ENCODE results near the gene SDK1.

The SDK1 gene

DNA sequence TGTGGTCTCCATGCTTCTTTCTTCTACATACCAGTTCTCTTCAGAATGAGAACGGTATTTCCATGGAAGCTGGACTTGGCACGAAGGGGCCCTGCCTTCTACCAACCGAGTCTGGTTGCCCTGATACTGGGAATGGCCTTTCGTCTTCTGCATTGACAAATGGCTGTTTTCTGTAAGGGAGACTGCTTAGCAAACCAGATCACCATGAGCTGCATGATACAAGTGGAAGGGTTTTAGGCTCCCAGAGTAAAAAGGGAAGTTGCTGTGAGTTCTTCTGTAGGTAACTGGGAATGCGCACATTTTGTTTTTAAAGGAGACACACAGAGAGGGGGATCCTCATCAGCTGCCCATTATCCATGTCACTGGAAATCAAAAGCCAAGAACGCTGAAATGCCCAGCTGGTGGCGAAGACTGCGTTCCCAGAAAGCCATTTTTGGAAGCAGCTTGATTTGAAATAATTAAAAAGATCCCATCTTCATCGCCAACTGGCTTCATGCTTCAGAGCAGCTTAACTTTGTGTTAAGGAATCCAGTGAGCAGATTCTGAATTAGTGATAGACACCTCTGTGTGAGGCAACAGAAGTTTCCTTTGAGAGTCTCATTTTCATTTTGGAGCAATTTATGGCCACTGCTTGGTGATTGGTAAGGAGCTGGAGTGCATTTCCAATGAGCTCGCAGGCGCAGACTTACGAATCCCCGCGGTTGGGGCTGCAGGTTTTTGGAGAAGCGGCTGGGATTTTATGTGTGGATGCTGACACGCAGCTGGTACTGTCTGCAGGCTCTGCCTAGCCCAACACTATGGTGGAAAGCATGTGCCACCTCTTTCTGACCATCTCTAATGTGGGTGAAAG, 708.4 kb downstream of the SDK1 start:
- no peak for FAIRE-seq

DNA sequence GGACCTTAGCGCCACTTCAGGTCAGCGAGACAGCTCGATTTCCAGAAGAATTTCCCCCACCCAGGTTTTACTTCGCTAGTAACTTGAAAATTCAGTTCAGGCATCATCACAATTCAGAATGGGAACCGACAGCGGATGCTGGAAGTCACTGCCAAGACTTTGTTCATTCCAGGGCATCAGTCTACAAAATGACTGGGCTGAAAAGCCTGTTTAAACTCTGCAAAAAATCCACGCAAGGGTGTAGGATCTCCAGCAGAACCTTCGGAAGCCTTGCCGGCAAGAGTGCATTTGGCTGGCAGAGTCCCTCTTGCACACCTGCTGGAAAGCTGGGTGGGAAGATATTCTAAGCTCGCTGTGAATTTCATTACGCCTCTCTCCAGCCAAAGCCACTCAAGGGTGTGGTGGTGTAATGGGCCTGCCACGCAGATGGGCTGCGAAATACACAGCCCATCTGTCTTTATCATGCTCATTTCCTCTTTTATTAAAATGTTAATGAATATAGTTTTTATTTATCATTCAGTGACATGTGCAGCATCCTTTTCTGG, 709.1 kb downstream of the SDK1 start:
- no peak for FAIRE-seq

DNA sequence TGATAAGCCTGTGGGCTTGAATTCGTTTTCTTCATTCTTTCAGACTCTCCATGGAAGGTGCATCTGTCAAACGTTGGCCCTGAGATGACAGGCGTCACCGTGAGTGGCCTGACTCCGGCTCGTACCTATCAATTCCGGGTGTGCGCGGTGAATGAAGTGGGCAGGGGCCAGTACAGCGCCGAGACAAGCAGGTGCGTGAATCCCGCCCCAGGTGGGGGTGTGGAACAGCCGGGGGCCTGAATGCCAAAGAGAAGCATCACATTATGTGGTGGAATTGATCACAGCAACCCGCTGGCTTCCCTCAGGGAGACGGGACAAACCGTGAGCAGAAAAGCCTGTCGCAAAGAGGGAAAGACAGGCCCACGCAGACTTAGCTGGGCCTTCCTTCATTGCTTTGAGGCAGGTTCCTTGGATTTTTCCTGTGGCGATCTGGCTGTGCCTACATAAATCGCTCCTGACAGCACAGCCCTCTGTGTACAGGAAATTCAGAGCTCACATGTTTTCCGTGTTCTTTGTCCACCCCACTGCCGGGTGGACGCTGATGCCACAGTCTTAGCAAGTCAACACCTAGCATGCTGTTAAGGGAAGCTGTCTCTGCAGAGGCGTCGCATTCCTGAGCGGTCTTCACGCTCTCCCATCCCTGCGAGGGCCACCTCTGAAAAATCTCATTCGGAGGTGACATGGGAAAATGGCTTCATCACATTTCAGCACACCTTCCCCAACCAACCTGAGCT, 710.0 kb downstream of the SDK1 start:
- FAIRE-seq: no peak

DNA sequence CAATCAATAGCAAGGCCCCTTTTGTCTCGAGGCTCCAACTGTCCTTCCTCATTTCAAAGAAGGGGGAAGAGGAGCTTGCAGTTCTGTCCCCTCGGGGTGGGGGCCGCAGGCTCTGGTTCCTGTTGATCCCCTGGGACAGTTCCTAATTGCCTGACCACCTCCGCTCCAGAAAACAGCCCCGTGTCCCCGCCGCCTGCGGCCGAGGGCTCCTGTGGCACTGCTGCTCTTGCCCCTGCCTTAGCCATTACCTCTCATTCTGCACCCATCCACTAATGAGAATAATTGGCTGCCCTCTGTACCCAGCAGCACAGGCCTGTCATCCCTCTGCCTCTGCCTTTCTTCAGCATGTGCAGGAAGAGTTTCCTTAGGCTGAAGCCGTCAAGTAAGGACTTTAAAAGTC, 712.7 kb downstream of the SDK1 start:
- no peak for FAIRE-seq

DNA sequence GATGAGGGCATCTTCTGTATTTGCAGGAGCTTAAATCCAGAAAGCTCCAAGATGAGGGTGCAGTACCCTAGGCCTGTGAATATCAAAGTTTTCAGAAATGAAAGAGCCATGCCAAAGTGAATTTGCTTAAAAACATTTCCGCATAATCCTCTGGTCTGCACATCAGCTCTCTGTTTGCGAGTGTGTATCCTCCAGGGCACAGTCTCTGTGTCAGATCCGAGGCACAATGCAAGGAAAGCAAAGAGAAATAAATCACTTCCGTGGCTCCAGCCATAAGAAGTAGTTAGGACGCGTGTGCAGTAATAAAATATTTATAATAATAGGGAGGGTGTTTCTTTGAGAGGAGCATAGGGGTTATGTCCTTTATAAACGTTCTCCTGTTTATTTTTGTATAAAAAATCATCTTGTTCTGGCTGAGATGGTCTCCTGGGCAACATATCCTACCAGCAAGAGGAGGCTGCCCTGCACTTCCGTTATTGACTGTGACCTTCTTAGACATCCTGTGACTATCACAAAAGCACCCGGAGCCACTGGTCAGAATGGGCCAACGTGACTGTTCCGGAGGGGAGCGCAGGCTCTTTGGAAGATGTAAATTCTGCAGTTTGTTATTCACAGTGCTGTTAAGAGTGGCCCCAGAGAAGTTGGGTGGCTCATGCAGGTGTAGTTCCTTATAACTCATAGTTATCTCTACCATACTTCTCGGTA, 713.4 kb downstream of the SDK1 start:
- FAIRE-seq: no peak

DNA sequence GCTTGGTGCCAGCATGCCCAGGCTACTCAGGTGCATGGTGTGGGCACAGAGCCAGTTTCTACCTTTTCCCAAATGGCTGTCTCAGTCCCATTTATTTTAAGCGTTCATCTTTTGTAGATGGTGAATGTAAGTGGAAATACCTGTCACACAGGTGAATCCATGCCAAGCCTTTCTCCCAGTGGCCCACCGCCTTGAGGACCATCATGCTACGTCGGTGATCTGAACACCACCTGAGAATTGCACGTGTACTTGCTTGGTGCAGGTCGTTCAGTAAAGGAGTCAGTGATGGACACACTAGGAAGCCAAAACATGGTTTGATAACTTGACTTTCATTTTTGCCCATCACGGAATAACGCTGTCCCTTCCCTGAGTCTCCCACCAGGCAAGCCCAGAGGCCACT, 714.3 kb downstream of the SDK1 start:
- no peak for FAIRE-seq

DNA sequence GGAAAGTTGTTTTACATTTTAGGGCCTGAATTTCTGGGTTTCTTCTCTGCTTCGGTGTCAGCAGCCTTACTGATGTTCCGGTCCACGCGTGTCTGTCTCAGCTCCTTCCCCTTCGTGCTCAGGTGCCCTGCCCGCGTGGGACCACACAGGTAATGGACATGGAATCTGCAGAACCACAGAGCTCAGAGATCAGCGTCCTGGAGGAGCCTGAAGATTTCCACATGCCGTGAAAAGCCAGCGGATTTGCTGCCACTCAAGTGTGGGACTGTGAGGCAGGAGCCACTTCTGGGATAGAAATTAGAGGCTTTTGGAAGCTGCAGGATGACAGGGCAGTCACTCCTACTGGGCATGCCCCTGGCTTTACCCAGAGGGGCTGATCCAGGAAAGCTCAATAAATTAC, 714.9 kb downstream of the SDK1 start:
- no peak for FAIRE-seq

DNA sequence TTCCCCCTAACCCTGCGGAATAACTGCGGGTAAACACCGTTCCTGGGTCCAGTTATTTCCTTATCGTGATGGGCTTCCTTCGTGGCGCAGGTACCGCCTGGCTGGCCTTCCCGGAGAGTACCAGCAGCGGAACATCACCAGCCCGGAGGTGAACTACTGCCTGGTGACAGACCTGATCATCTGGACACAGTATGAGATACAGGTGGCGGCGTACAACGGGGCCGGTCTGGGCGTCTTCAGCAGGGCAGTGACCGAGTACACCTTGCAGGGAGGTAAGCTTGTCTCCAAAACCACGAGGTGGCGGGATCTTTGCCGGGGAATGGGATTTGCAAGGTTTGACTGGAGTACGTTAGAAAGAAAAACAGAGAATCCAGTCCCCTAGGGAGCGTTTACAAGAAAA, 716.0 kb downstream of the SDK1 start:
- FAIRE-seq: no peak

DNA sequence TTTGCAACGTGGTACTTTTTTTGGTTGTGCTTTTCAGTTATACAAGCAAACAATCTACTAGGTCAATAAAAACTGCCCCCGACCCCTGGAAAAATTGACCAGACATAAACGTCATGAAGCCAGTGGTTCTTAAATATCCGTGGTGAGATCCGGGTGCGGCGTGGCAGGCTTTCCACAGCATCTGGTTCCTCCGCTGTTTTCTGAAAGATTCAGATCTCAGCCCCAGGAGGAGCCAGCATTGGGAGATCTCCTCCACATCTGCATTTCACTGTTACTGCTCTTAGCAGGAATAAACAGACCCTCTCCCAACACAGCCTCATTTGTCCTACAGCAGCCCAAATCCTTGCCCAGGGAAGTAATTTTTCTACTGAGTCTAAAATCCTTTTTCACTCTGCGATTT, 716.7 kb downstream of the SDK1 start:
- no peak for FAIRE-seq

DNA sequence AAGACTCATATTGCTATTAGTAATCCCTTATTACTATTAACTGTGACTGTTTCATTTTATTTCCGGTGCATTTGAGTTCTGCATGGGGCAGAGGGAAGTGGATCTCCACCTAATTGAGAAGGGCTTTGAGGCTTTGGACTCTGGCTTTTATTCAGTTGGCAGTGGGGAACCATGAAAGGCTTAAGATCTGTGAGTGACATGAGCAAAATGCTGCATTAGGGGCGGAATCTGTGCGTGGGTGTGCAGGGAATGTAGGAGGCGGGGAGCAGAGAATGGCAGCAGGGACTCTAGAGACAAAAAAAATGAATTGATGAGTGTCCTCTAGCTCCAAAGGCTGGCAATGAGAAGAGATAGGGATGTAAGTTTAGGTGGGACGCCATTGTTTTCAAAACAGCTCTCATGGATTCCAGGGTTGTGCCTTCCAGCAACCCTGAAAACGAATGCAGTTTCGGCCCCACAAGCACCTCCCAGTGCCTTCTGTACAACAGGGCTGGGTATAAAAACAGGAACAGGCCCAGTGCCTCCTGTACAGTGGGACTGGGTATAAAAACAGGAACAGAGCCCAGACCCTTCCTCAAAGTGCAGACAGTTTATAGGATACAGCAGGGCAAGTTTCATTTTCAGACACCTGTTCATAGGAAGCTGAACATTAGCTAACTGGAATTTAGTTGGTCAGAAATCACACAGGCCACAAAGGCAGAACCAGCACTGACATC, 717.7 kb downstream of the SDK1 start:
- FAIRE-seq: no peak

DNA sequence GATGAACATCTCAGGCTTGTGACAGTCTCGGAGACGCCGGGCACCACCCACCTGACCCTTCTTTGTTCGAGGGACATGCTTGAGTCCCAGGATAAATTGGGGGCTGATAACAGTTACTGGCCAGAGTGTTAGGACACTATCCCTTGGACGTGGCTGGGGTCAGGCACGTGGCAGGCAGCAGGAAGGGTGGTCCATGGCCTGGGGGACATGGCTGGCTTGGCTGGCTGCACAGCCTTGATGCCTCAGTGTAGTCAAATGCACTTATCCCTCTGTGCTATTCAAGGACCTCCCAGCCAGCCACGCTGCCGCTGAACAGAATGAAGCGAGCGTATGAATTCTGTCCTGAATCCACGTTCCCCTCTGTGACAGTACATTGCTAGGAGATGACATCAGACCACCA, 719.0 kb downstream of the SDK1 start:
- FAIRE-seq: no peak

DNA sequence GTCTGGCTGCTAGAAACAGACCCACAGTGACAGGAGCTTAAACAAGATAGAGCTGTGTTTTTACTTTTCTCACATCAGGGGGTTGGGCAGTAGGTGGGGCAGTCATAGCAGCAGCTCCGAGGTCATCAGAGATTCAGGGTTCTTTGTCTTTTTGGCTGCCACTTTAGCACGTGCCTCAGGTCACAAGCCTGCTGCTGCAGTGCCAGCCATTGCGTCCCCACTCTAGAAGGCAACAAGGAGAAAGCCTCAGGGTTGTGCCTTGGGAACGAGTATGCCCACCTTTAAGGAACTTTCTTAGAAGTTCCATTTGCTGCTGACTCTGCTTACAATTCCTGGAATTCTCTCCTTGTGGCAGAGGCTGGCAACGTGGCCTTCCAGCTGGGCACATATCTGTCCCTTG, 720.4 kb downstream of the SDK1 start:
- no peak for FAIRE-seq

DNA sequence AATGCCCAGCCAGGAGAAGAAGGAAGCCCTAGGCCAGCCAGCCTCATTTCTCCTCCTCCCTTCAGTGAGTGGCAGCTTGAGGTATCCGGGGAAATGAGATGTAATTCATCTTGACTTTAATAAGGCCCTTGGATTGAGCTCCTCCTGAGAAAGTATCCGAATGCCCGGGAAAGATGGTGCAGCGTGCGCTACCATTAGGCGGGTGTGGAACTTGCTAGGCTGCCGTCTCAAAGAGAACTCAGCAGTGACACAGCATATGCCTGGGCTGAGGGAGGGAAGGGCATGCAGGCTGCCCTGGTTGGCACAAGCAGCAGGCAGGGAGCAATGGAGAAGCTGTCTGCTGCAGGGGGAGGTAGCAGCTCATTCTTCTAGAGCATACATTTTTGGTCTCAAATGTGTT, 721.2 kb downstream of the SDK1 start:
- FAIRE-seq: no peak

DNA sequence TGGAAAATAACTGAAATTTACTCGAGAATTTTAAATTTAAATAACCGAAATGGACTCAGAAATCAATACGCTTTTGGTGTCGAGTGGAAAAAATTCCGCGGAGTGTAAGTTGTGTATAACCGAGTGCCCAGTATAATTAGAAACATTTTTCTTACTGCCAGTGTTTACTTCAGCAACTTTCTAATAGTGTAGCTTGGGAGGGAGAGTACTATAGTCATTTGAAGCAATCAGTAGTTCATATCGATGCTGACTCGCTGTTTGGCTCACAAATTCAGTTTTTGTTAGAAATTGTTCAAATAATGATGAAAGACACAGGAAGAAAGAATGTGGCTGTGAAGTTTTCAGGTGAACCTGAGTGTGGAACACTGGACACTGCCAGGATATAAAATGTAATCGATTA, 722.5 kb downstream of the SDK1 start:
- no peak for FAIRE-seq

DNA sequence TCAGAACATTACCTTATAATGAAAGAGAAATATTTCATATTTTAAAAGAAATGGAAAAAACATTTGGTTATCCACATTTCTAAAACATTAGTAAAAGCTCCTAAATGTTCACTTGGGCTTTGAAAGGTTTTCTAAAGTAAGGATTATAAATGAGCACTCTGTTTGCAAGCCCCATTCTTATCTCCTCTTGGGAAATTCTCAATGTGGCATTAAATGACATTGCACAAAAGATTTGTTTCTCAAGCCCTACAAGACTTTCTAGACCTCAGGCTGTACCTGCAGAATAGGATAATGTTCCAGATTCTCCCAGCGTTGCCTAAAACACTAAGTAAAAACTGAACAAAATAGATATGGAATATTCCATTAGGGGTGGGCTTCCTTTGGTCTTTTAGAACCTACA, 723.1 kb downstream of the SDK1 start:
- no peak for FAIRE-seq

DNA sequence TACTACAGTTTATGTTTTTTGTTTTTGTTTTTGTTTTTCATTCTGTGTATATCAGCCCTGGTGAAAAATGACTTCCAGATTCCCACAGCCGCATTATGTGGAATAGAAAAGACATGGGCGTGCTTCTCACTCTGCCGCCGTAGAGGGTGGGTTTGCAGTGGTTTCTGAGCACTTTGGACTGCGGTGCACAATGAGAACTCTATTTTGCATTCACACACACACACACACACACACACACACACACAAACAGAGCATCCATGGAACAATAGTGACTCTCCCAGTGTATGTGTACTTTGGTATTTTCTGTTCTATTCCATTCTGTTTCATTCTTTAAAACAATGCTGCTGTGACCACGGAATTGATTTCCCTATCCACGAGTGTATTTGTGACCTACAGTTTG, 723.8 kb downstream of the SDK1 start:
- no peak for FAIRE-seq

DNA sequence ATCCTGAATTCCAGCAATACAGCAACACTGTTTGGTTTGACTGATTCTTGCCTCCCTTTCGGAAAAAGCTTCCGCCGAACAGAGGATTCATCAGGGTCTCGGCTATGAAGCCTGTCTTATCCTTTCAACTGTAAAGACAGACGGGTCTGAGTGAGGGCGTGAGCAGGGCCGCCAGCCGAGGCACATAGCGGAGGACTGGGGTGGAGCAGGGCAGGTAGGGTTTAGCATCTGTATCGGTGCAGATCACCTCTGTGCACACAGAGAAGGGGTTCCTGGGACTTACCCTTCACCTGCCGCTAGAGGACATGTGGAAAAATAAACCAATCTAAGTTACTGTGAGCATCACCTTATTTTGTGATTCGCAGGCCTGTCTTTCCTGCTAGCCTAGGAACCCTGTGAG, 724.2 kb downstream of the SDK1 start:
- FAIRE-seq: no peak

DNA sequence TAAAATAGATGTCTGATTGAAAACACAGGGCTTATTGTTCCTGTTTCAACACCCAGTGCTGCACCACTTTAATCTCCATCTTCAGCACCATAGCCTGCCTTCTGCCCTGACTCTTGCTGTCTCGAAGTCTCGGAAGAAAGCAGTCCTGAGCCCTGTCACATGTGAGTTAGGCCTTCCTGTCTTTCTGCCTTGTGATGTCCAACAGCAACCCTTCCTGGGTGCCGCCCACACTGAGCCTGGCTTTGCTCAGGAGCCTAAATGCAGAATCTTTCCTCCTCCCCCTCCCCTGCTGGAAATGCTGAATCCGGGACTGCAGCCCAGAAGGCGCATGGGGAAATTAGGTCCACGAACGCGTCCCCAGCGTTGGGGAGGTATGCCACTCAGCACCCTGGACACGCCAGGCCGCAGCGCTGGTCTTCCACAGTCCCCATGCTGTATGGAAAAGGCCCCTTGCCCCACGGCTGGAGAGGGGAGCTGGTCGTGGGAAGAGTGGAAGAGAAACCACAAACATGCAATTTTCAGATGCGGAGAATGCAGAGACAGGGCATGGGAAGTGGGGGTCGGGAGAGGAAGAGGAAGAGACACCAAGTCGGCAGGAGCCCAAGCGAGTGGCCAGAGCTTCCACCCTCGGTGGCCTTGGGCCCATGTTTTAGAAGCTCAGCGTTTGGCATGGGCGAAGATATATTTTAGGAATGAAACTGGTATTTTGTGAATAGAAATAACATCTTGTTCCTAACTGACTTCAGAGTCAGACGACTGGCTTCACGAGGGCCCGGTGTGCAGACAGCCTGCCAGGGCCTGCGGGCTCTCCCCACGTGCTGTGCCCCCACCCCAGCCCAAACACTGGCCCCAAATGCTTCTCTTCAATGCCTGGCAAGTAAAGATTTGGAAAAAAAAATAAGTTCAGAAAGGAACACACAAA, 724.9 kb downstream of the SDK1 start:
- FAIRE-seq: no peak

DNA sequence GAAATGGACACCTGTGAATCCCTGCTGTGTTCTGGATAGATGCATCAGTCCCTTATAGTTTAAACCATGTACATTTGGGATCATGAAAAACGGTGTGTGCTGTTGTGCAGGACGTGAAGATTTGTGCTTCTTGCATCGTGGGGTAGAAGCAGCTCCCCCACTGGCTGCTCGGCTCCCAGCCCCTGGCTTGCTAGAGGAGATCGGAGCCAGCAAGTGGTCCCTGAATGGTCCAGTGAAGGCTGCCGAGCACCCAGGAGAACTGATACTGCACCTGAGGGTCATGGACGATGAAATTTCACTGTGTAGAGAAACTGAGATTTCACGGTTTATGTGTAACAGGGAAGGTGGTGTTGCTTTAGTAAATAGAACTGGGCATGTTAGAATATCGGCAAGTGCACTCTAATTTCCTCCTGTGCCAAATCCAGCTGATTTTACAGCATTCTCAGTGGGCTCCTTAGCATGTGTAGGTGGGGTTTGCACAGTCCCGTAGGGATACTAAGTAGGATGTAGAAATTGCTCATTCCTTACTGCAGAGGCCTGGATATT, 726.0 kb downstream of the SDK1 start:
- no peak for FAIRE-seq

DNA sequence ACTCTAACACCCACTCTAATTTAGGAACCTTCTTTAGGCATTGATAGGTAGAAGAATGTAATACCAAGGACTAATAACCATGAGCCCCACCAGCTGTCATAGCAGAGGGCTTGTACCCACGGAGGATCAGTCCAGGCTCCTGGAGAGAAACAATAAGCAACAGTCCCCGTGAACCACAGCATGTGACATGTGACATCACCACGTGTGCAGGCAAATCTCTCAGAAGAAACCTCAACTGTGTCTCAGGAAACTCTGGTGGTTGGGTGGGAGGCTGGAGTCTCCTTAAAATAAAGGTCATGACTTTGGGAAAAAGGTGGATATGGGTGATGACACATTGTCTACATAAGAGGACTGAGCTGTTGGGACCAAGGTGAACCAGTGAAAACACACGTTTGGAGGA, 727.2 kb downstream of the SDK1 start:
- FAIRE-seq: no peak

DNA sequence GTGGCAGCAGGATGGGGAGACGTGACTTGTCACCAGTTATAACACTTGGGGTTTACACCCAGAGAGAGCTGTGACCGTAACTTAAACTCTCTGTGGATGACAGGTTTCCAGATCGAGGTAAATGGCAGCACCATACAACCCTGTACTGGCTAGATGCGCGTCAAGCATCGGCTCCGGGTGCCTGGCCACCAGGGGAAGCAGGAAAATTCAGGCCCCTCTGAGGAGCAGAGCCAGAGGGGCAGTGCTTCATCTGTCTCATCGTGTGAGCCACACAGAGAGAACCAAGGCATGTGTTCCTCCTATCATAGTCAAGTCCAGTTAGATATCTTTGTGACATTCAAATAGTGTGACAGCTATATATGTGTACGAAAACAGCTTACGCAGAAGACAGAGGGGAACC, 728.9 kb downstream of the SDK1 start:
- no peak for FAIRE-seq
